ENCODE results near the gene NEUROD2.

Gene NEUROD2

GRCh38 chr17:39607851-39608130, at the start of gene NEUROD2:
NEUROD2 (minus strand) TSS chr17:39607920; CDS start chr17:39606599, 1,321 bp downstream.
- DNase-seq = peak in 20 of 58 donors; percentile 14 to 64 (median 36)

- DNase-seq = no peak
Measured at GRCh38 chr17:39655105-39655504, 47.4 kb upstream of the NEUROD2 start.

GRCh38 chr17:39653662-39654331, 46.1 kb upstream of the NEUROD2 start:
- peak in 41 of 58 donors; percentile 8 to 79 (median 39) for DNase-seq

- DNase-seq = no peak
Measured at GRCh38 chr17:39653316-39653661, 45.6 kb upstream of the NEUROD2 start.

GRCh38 chr17:39652587-39653315, 45.0 kb upstream of the NEUROD2 start:
- peak in 40 of 58 donors; percentile 21 to 82 (median 56) for DNase-seq

- DNase-seq = no peak
Measured at GRCh38 chr17:39651923-39652586, 44.3 kb upstream of the NEUROD2 start.

GRCh38 chr17:39650121-39650579, 42.4 kb upstream of the NEUROD2 start:
- no peak for DNase-seq

- DNase-seq = peak in 3 of 58 donors; percentile 18 to 40 (median 39)
Measured at GRCh38 chr17:39648616-39649366, 41.1 kb upstream of the NEUROD2 start.

GRCh38 chr17:39647256-39647655, 39.5 kb upstream of the NEUROD2 start:
- no peak for DNase-seq

- no peak for DNase-seq
Measured at GRCh38 chr17:39643271-39643670, 35.6 kb upstream of the NEUROD2 start.

- DNase-seq = no peak
Measured at GRCh38 chr17:39642291-39643074, 34.8 kb upstream of the NEUROD2 start.

GRCh38 chr17:39641883-39642282, 34.2 kb upstream of the NEUROD2 start:
- no peak for DNase-seq

GRCh38 chr17:39641097-39641496, 33.4 kb upstream of the NEUROD2 start:
- DNase-seq = no peak

- no peak for DNase-seq
Measured at GRCh38 chr17:39640591-39641031, 32.9 kb upstream of the NEUROD2 start.

- DNase-seq = no peak
Measured at GRCh38 chr17:39639566-39640458, 32.1 kb upstream of the NEUROD2 start.

- DNase-seq = no peak
Measured at GRCh38 chr17:39639043-39639442, 31.3 kb upstream of the NEUROD2 start.

- no peak for DNase-seq
Measured at GRCh38 chr17:39638317-39638716, 30.6 kb upstream of the NEUROD2 start.

- peak in 57 of 58 donors; percentile 50 to 93 (median 84) for DNase-seq
Measured at GRCh38 chr17:39636927-39637736, 29.4 kb upstream of the NEUROD2 start, which contains the start of gene STARD3. STARD3 (plus strand) TSS chr17:39637144; CDS start chr17:39653532, 16,388 bp downstream.

- no peak for DNase-seq
Measured at GRCh38 chr17:39636587-39636926, 28.8 kb upstream of the NEUROD2 start.

Measured in anterior cingulate cortex (tissue), 58 donors.